Panc1 (cell line): ENCODE measurements around the gene HS3ST2. TPM values are rescaled to one million over a fixed set of nuclear protein-coding genes. Genes with fewer than 3 reads are reported as not detected.

ENCODE experiments used
- ATAC-seq: fragments of 200-7000 bp; cut with Tn5 transposase; 2 replicates; pipeline ENCODE4 v1.9.1; 2020; ENCODE audit warnings: mild to moderate bottlenecking, moderate library complexity
- BruUV-seq: library from RNA; stranded (reverse); fragments of 400-500 nt; replicated peaks from 2 replicates; lab custom pipeline; 2021; lab: Mats Ljungman, UMichigan
- CTCF ChIA-PET: fragments of 300-600 bp; sonication (Branson Sonifier 250); formaldehyde crosslinking; loops from one replicate; lab custom pipeline; 2022; ENCODE audit warnings: antibody characterized with exemption; lab: Charles Lee
- POLR2A ChIA-PET: fragments of 300-600 bp; sonication (Branson Sonifier 250); formaldehyde crosslinking; loops from one replicate; lab custom pipeline; 2022; ENCODE audit warnings: antibody characterized with exemption; lab: Charles Lee
- DNase-seq: peaks from one replicate; pipeline ENCODE4 v3.0.0-alpha.2; 2010; ENCODE audit warnings: low read depth, low spot score
- H3K27ac ChIP-seq: 2 replicates; pipeline ENCODE4 v1.5.1; 2011; ENCODE audit warnings: mild to moderate bottlenecking, low read length, inconsistent platforms
- H3K27me3 ChIP-seq: fragments of 200-500 bp; sonication (Bioruptor generic); 2 replicates; pipeline ENCODE4 v1.6.0; 2014; ENCODE audit warnings: low read length, inconsistent platforms; ENCODE audit not compliant: control insufficient read depth, insufficient read depth
- H3K36me3 ChIP-seq: fragments of 200-500 bp; sonication (Bioruptor generic); 2 replicates; pipeline ENCODE4 v1.5.1; 2014; ENCODE audit warnings: inconsistent platforms, mild to moderate bottlenecking, low read length, moderate library complexity; ENCODE audit not compliant: control insufficient read depth, insufficient read depth
- H3K4me1 ChIP-seq: 2 replicates; pipeline ENCODE4 v1.5.1; 2011; ENCODE audit warnings: inconsistent platforms, mild to moderate bottlenecking, low read length, moderate library complexity; ENCODE audit not compliant: control insufficient read depth, insufficient read depth
- H3K4me3 ChIP-seq, 2 experiments: 2 replicates each; pipeline ENCODE4 v1.5.1; 2011 to 2012; ENCODE audit warnings: low read depth in 2 of 2, low read length in 2 of 2, mild to moderate bottlenecking in 2 of 2, inconsistent platforms in 1 of 2, moderate library complexity in 1 of 2
- H3K9me3 ChIP-seq: fragments of 200-500 bp; sonication (Bioruptor generic); 2 replicates; pipeline ENCODE4 v1.5.1; 2014; ENCODE audit warnings: low read depth, mild to moderate bottlenecking, inconsistent platforms, low read length, moderate library complexity; ENCODE audit not compliant: control insufficient read depth, insufficient read depth
- CTCF ChIP-seq: fragments of 450-650 bp; IDR thresholded peaks from 2 replicates; pipeline ENCODE4 v1.5.1; 2017; ENCODE audit warnings: mild to moderate bottlenecking
- POLR2AphosphoS5 ChIP-seq: IDR thresholded peaks from 2 replicates; pipeline ENCODE4 v1.6.1; 2012; ENCODE audit warnings: mild to moderate bottlenecking, low read depth, low read length, moderate library complexity
- REST ChIP-seq, 2 experiments: IDR thresholded peaks; 2 replicates each; pipeline ENCODE4 v1.6.1; 2011 to 2012; ENCODE audit warnings: low read depth in 2 of 2, control low read depth in 1 of 2, low read length in 1 of 2, mild to moderate bottlenecking in 1 of 2, moderate library complexity in 1 of 2; ENCODE audit not compliant: insufficient read depth in 1 of 2
- SIN3A ChIP-seq: IDR thresholded peaks from 2 replicates; pipeline ENCODE4 v1.6.1; 2012; ENCODE audit warnings: low read depth, mild to moderate bottlenecking, low read length, moderate library complexity, borderline replicate concordance; ENCODE audit not compliant: insufficient read depth
- TCF7L2 ChIP-seq: IDR thresholded peaks from 2 replicates; pipeline ENCODE4 v1.6.1; 2011; ENCODE audit warnings: mild to moderate bottlenecking, low read depth, low read length, inconsistent platforms
- in situ Hi-C: cut with HindIII; loops from 2 replicates; pipeline ENCODE4 v1.10.0; 2016; ENCODE audit warnings: low sequenced_read_pairs, low pct_unique_long_range_greater_than_20kb
- intact Hi-C: fragments of 100-400 bp; cut with micrococcal nuclease; formaldehyde crosslinking; loops from one replicate; pipeline ENCODE4 v1.10.0; 2022; ENCODE audit not compliant: unreplicated experiment
- total RNA-seq: library from RNA; stranded (reverse); gene quantifications from one replicate; pipeline ENCODE4 v1.2.1, GENCODE V29; 2021; ENCODE audit not compliant: unreplicated experiment

HS3ST2 gene
- total RNA-seq, 1 experiment from 2014 or later: not detected

- intact Hi-C loops: no loop called here
- Histone ChIP-seq H3K27me3 (peaks cover 26% of the 10 kb centered on the region), H3K4me3 (no peak overlapping the region), H3K9me3 (no peaks in the 10 kb centered on the region), H3K36me3 (no peaks in the 10 kb centered on the region), H3K27ac (no peak overlapping the region), H3K4me1 (no peaks in the 10 kb centered on the region)
- no peak for ATAC-seq
- in situ Hi-C loops: no loop called here
- no TSS peak for BruUV-seq
- no peak for DNase-seq
- TF ChIP-seq TCF7L2 (no peak), CTCF (no peak), REST (IDR thresholded peaks at IDR 0.05; ENCODE audit: insufficient read depth in 1 of 2, low read depth in 2 of 2, low read length in 1 of 2) (no peak), POLR2AphosphoS5 (no peak), SIN3A (no peak)
- CTCF ChIA-PET: no interaction called here
- POLR2A ChIA-PET: no interaction called here
Measured at GRCh38 chr16:22890976-22891375, 77.0 kb downstream of the HS3ST2 start.

- no peaks in the 10 kb centered on the region for H3K36me3 ChIP-seq
- intact Hi-C loops: no loop called here
- DNase-seq: no peak
- no peaks in the 10 kb centered on the region for H3K9me3 ChIP-seq
- ChIA-PET CTCF (no interaction called here), POLR2A (no interaction called here)
- in situ Hi-C loops: no loop called here
- ATAC-seq: no peak
- H3K4me1 ChIP-seq: no peaks in the 10 kb centered on the region
- H3K27me3 ChIP-seq: peaks cover 32% of the 10 kb centered on the region
- BruUV-seq: no TSS peak
- no peak for TF ChIP-seq SIN3A
- no peak for TF ChIP-seq CTCF
- no peak for TF ChIP-seq TCF7L2
- no peak for TF ChIP-seq POLR2AphosphoS5
- no peak for TF ChIP-seq REST (IDR thresholded peaks at IDR 0.05; ENCODE audit: insufficient read depth in 1 of 2, low read depth in 2 of 2, low read length in 1 of 2)
- H3K4me3 ChIP-seq: no peak overlapping the region
- no peak overlapping the region for H3K27ac ChIP-seq
Measured at GRCh38 chr16:22897184-22897583, 83.2 kb downstream of the HS3ST2 start.
